H1 (cell line): ENCODE measurements around the gene MOB3C.

Source experiments
- NRF1 ChIP-seq: IDR thresholded peaks from 2 replicates; pipeline ENCODE4 v1.6.1; 2011; ENCODE audit warnings: mild to moderate bottlenecking, low read depth, low read length, improper control_type of control experiment
- POLR2AphosphoS5 ChIP-seq: IDR thresholded peaks from 2 replicates; pipeline ENCODE4 v1.6.1; 2011; ENCODE audit warnings: low read depth, low read length
- RAD21 ChIP-seq, 2 experiments: IDR thresholded peaks in 1 of 2; conservative IDR thresholded peaks in 1 of 2; 2 replicates each; pipeline ENCODE4 v1.6.1; 2011; ENCODE audit warnings: low read depth in 2 of 2, low read length in 2 of 2, improper control_type of control experiment in 1 of 2, inconsistent platforms in 1 of 2, mild to moderate bottlenecking in 1 of 2, moderate library complexity in 1 of 2
- TF ChIP-seq, protein P1 (sequence below), 3 experiments: IDR thresholded peaks; 1 replicate in 2 of 3; 2 replicates in 1 of 3; pipeline versions ENCODE4 v1.5.1 to v1.6.1; 2011; ENCODE audit warnings: low read length in 3 of 3, mild to moderate bottlenecking in 3 of 3, inconsistent platforms in 2 of 3, low read depth in 1 of 3, moderate library complexity in 1 of 3; ENCODE audit not compliant: insufficient read depth in 1 of 3; ENCODE audit errors: control extremely low read depth in 1 of 3

DNA sequence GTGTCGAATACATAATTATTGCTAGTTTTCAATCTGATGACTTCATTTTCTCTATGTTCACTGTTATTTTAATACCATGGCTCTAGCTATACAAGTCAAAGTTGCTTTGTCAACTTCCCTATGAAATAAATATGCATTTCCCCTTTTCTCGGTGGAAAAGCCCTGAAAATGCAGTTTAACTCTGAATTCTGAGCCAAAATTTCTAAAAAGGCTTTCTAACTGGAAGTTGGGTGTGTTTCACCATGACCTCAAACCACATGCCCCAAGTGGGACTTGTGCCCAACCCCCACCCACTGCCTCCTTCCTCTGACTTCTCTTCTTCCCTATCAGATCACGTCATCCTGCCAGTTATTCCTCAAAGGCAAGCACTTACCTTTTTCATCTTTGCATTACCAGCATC lies 21.5 kb downstream of the MOB3C start:
- TF ChIP-seq RAD21 (IDR thresholded peaks at IDR 0.05 in 1 of 2, conservative IDR thresholded peaks at IDR 0.05 in 1 of 2; ENCODE audit: low read depth in 2 of 2, low read length in 2 of 2) (no peak), NRF1 (no peak), POLR2AphosphoS5 (no peak)
- TF ChIP-seq, protein P1, sequence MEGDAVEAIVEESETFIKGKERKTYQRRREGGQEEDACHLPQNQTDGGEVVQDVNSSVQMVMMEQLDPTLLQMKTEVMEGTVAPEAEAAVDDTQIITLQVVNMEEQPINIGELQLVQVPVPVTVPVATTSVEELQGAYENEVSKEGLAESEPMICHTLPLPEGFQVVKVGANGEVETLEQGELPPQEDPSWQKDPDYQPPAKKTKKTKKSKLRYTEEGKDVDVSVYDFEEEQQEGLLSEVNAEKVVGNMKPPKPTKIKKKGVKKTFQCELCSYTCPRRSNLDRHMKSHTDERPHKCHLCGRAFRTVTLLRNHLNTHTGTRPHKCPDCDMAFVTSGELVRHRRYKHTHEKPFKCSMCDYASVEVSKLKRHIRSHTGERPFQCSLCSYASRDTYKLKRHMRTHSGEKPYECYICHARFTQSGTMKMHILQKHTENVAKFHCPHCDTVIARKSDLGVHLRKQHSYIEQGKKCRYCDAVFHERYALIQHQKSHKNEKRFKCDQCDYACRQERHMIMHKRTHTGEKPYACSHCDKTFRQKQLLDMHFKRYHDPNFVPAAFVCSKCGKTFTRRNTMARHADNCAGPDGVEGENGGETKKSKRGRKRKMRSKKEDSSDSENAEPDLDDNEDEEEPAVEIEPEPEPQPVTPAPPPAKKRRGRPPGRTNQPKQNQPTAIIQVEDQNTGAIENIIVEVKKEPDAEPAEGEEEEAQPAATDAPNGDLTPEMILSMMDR (IDR thresholded peaks at IDR 0.05; ENCODE audit: control extremely low read depth in 1 of 3, insufficient read depth in 1 of 3, low read depth in 1 of 3, low read length in 3 of 3): no peak
